ENCODE measurements around the gene TEAD2.

DNA sequence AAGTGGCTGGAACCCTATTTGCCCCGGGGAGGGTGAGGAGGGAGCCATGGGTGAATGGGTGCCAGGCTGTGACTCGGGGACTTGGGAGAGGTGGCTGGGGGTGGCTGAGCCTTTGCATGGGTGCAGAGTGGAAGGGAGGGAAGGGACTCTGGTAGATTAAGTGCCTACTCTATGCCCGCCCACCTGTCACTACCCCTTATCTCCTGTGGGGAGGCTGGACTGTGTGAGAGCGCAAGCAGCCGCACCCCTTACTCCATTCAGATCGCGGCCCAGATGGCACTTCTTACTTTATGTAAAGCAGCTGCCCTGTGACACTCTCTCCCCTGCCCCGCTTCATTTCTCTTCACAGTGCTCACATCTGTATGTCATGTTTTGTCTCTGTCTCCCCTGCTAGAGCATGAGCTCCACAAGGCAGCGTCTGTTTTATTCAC, 28.7 kb upstream of the TEAD2 start:
- TF ChIP-seq, protein P1, sequence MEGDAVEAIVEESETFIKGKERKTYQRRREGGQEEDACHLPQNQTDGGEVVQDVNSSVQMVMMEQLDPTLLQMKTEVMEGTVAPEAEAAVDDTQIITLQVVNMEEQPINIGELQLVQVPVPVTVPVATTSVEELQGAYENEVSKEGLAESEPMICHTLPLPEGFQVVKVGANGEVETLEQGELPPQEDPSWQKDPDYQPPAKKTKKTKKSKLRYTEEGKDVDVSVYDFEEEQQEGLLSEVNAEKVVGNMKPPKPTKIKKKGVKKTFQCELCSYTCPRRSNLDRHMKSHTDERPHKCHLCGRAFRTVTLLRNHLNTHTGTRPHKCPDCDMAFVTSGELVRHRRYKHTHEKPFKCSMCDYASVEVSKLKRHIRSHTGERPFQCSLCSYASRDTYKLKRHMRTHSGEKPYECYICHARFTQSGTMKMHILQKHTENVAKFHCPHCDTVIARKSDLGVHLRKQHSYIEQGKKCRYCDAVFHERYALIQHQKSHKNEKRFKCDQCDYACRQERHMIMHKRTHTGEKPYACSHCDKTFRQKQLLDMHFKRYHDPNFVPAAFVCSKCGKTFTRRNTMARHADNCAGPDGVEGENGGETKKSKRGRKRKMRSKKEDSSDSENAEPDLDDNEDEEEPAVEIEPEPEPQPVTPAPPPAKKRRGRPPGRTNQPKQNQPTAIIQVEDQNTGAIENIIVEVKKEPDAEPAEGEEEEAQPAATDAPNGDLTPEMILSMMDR (conservative IDR thresholded peaks at IDR 0.05; ENCODE audit: low read depth, low read length) = no peak
- no peak for TF ChIP-seq EZH2phosphoT487 (IDR thresholded peaks at IDR 0.05; ENCODE audit: borderline replicate concordance, low read length)
- TF ChIP-seq EZH2 (IDR thresholded peaks at IDR 0.05; ENCODE audit: low read length, unreplicated experiment) = no peak
